ENCODE measurements around the gene MRPL12. TPM values are rescaled to one million over a fixed set of nuclear protein-coding genes. Genes with fewer than 3 reads are reported as not detected.

MRPL12 gene
- total RNA-seq, 1 donor from 2014 or later = 57.7 TPM

GRCh38 chr17:81716674-81716996, 13.5 kb downstream of the MRPL12 start:
- no peak for TF ChIP-seq CTCF (IDR thresholded peaks at IDR 0.05; ENCODE audit: partially characterized antibody, unreplicated experiment)
- no peak for DNase-seq
- peaks cover 9% of the 10 kb centered on the region for H3K27me3 Mint-ChIP-seq (ENCODE audit: unreplicated experiment)
- H3K27ac Mint-ChIP-seq (ENCODE audit: unreplicated experiment) = no peak overlapping the region
- H3K4me1 Mint-ChIP-seq (ENCODE audit: low read depth, unreplicated experiment) = peaks cover 6% of the 10 kb centered on the region
- H3K36me3 Mint-ChIP-seq (ENCODE audit: unreplicated experiment) = no peaks in the 10 kb centered on the region
- H3K9me3 Mint-ChIP-seq (ENCODE audit: unreplicated experiment) = peaks cover 4% of the 10 kb centered on the region
- H3K4me3 Mint-ChIP-seq (ENCODE audit: unreplicated experiment) = no peak overlapping the region

GRCh38 chr17:81717049-81717765, 14.0 kb downstream of the MRPL12 start:
- peaks cover 12% of the 10 kb centered on the region for H3K27me3 Mint-ChIP-seq (ENCODE audit: unreplicated experiment)

GRCh38 chr17:81717766-81718089, 14.6 kb downstream of the MRPL12 start:
- H3K4me3 Mint-ChIP-seq (ENCODE audit: unreplicated experiment) = no peak overlapping the region
- no peak for TF ChIP-seq CTCF (IDR thresholded peaks at IDR 0.05; ENCODE audit: partially characterized antibody, unreplicated experiment)
- no peaks in the 10 kb centered on the region for H3K36me3 Mint-ChIP-seq (ENCODE audit: unreplicated experiment)

More at GRCh38 chr17:81717049-81717765, 14.0 kb downstream of the MRPL12 start:
- Mint-ChIP-seq H3K4me3 (ENCODE audit: unreplicated experiment) (no peak overlapping the region), H3K9me3 (ENCODE audit: unreplicated experiment) (peaks cover 7% of the 10 kb centered on the region), H3K4me1 (ENCODE audit: low read depth, unreplicated experiment) (peaks cover 6% of the 10 kb centered on the region), H3K36me3 (ENCODE audit: unreplicated experiment) (no peaks in the 10 kb centered on the region), H3K27ac (ENCODE audit: unreplicated experiment) (no peak overlapping the region)
- no peak for DNase-seq
- TF ChIP-seq CTCF (IDR thresholded peaks at IDR 0.05; ENCODE audit: partially characterized antibody, unreplicated experiment) = no peak

GRCh38 chr17:81719410-81720266, 16.5 kb downstream of the MRPL12 start:
- Mint-ChIP-seq H3K27ac (ENCODE audit: unreplicated experiment) (no peak overlapping the region), H3K4me1 (ENCODE audit: low read depth, unreplicated experiment) (peaks cover 6% of the 10 kb centered on the region), H3K4me3 (ENCODE audit: unreplicated experiment) (no peak overlapping the region), H3K9me3 (ENCODE audit: unreplicated experiment) (peaks cover 8% of the 10 kb centered on the region), H3K36me3 (ENCODE audit: unreplicated experiment) (no peaks in the 10 kb centered on the region), H3K27me3 (ENCODE audit: unreplicated experiment) (peaks cover 5% of the 10 kb centered on the region)
- TF ChIP-seq CTCF (IDR thresholded peaks at IDR 0.05; ENCODE audit: partially characterized antibody, unreplicated experiment) = no peak
- DNase-seq = no peak

More at GRCh38 chr17:81717766-81718089, 14.6 kb downstream of the MRPL12 start:
- Mint-ChIP-seq H3K9me3 (ENCODE audit: unreplicated experiment) (peaks cover 7% of the 10 kb centered on the region), H3K27ac (ENCODE audit: unreplicated experiment) (no peak overlapping the region), H3K4me1 (ENCODE audit: low read depth, unreplicated experiment) (peaks cover 6% of the 10 kb centered on the region), H3K27me3 (ENCODE audit: unreplicated experiment) (peaks cover 11% of the 10 kb centered on the region)
- no peak for DNase-seq
